Liver (tissue), 9 donors: Measurements from ENCODE around the gene DKKL1. TPM values are rescaled to one million over a fixed set of nuclear protein-coding genes. Genes with fewer than 3 reads are reported as not detected.
A peak's percentile ranks its signal among the peaks of the same experiment; 100 is the strongest.

Source experiments
- DNase-seq: peaks from one replicate; pipeline ENCODE4 v3.0.0-alpha.2; 2017; ENCODE audit warnings: low spot score
- H3K27ac ChIP-seq, 2 donors: one replicate each; pipeline ENCODE4 v1.7.0; 2013; ENCODE audit warnings: inconsistent platforms in 2 of 2, low read length in 2 of 2, control low read depth in 1 of 2, low read depth in 1 of 2, mild to moderate bottlenecking in 1 of 2
- H3K27me3 ChIP-seq, 4 donors: one replicate each; pipeline versions ENCODE4 v1.6.1 to v1.7.0; 2013; ENCODE audit warnings: low read length in 3 of 4, inconsistent platforms in 1 of 4, mild to moderate bottlenecking in 1 of 4, moderate library complexity in 1 of 4; ENCODE audit not compliant: control insufficient read depth in 4 of 4, insufficient read depth in 4 of 4
- H3K36me3 ChIP-seq, 4 donors: one replicate each; pipeline versions ENCODE4 v1.6.1 to v1.7.0; 2013; ENCODE audit warnings: low read length in 3 of 4, mild to moderate bottlenecking in 3 of 4, low read depth in 1 of 4, moderate library complexity in 1 of 4; ENCODE audit not compliant: control insufficient read depth in 4 of 4, insufficient read depth in 3 of 4
- H3K4me1 ChIP-seq, 4 donors: one replicate each; pipeline versions ENCODE4 v1.6.1 to v1.7.0; 2013; ENCODE audit warnings: low read length in 3 of 4, mild to moderate bottlenecking in 3 of 4, moderate library complexity in 1 of 4; ENCODE audit not compliant: control insufficient read depth in 4 of 4, insufficient read depth in 4 of 4
- H3K4me3 ChIP-seq, 3 donors: one replicate each; pipeline versions ENCODE4 v1.6.1 to v1.7.0; 2013; ENCODE audit warnings: low read length in 3 of 3, control low read depth in 1 of 3, low read depth in 1 of 3, mild to moderate bottlenecking in 1 of 3
- H3K9ac ChIP-seq, 2 donors: one replicate each; pipeline ENCODE4 v1.7.0; 2013; ENCODE audit warnings: low read length in 2 of 2, mild to moderate bottlenecking in 2 of 2, moderate library complexity in 2 of 2, control low read depth in 1 of 2, low read depth in 1 of 2
- H3K9me3 ChIP-seq, 4 donors: one replicate each; pipeline versions ENCODE4 v1.6.1 to v1.7.0; 2013; ENCODE audit warnings: low read length in 3 of 4; ENCODE audit not compliant: control insufficient read depth in 4 of 4
- CTCF ChIP-seq: fragments of 150-350 bp; IDR thresholded peaks from 2 replicates; pipeline ENCODE4 v1.5.1; 2017; ENCODE audit warnings: improper control_type of control experiment, low read depth, low read length; ENCODE audit not compliant: missing input control
- EGR1 ChIP-seq, 2 donors: IDR thresholded peaks; 2 replicates each; pipeline ENCODE4 v1.6.1; 2016 to 2018; ENCODE audit warnings: antibody characterized with exemption in 2 of 2, low read depth in 2 of 2
- FOXA1 ChIP-seq: IDR thresholded peaks from 2 replicates; pipeline ENCODE4 v1.6.1; 2016; ENCODE audit warnings: antibody characterized with exemption
- FOXA2 ChIP-seq: IDR thresholded peaks from 2 replicates; pipeline ENCODE4 v1.6.1; 2016; ENCODE audit warnings: antibody characterized with exemption
- GABPA ChIP-seq, 2 donors: IDR thresholded peaks in 1 of 2; conservative IDR thresholded peaks in 1 of 2; 2 replicates each; pipeline ENCODE4 v1.6.1; 2016; ENCODE audit warnings: antibody characterized with exemption in 2 of 2, mild to moderate bottlenecking in 1 of 2, moderate library complexity in 1 of 2
- HNF4A ChIP-seq, 2 donors: conservative IDR thresholded peaks; 2 replicates each; pipeline ENCODE4 v1.6.1; 2016; ENCODE audit warnings: antibody characterized with exemption in 2 of 2, mild to moderate bottlenecking in 2 of 2
- HNF4G ChIP-seq: IDR thresholded peaks from 2 replicates; pipeline ENCODE4 v1.6.1; 2016; ENCODE audit warnings: antibody characterized with exemption
- JUND ChIP-seq, 2 donors: IDR thresholded peaks; 2 replicates each; pipeline ENCODE4 v1.6.1; 2016; ENCODE audit warnings: antibody characterized with exemption in 2 of 2
- MAX ChIP-seq: IDR thresholded peaks from 2 replicates; pipeline ENCODE4 v1.6.1; 2016; ENCODE audit warnings: antibody characterized with exemption
- RAD21 ChIP-seq, 2 donors: IDR thresholded peaks; 2 replicates each; pipeline ENCODE4 v1.6.1; 2016; ENCODE audit warnings: antibody characterized with exemption in 2 of 2, mild to moderate bottlenecking in 2 of 2
- RXRA ChIP-seq, 2 donors: IDR thresholded peaks; 2 replicates each; pipeline ENCODE4 v1.6.1; 2017 to 2018; ENCODE audit warnings: antibody characterized with exemption in 2 of 2, mild to moderate bottlenecking in 1 of 2
- SP1 ChIP-seq: IDR thresholded peaks from 2 replicates; pipeline ENCODE4 v1.6.1; 2018; ENCODE audit warnings: antibody characterized with exemption, mild to moderate bottlenecking
- YY1 ChIP-seq: IDR thresholded peaks from 2 replicates; pipeline ENCODE4 v1.6.1; 2016; ENCODE audit warnings: antibody characterized with exemption, mild to moderate bottlenecking
- ZBTB33 ChIP-seq: IDR thresholded peaks from 2 replicates; pipeline ENCODE4 v1.6.1; 2016; ENCODE audit warnings: antibody characterized with exemption
- WGBS: extraction: QIAGEN DNeasy Blood & Tissue Kit; methylation state at CpG from one replicate; pipeline ENCODE4 v1.1.7; 2013; 5-methylcytosine and 5-hydroxymethylcytosine counted together
- polyA plus RNA-seq, 2 donors: library from polyadenylated mRNA; stranded (reverse) in 1 of 2; unstranded in 1 of 2; fragments of 200-250 nt in 1 of 2; fragments of >200 nt in 1 of 2; fragmentation: Nextera tagmentation in 1 of 2; extraction: Ambion mirVana in 1 of 2; gene quantifications; one replicate each; pipeline versions ENCODE4 v1.2.1 to v1.2.3, GENCODE V29; 2013 to 2015
- total RNA-seq, 2 donors: library from RNA; depleted of rRNA; stranded (reverse); fragments of >200 nt; gene quantifications; one replicate each; pipeline ENCODE4 v1.2.3, GENCODE V29; 2014
- TF ChIP-seq, protein P1 (sequence below): IDR thresholded peaks from 2 replicates; pipeline ENCODE4 v1.6.1; 2016; ENCODE audit warnings: antibody characterized with exemption, mild to moderate bottlenecking
- TF ChIP-seq, protein P2 (sequence below): IDR thresholded peaks from 2 replicates; pipeline ENCODE4 v1.6.1; 2016; ENCODE audit warnings: antibody characterized with exemption
- donor health status: healthy.
- donor health status: healthy.
- donor health status: healthy.
- donor health status: healthy.
- donor health status: healthy.

The DKKL1 gene
- total and polyA plus RNA-seq, 4 donors: 0.14 to 0.16 TPM; not detected in 2

DNA sequence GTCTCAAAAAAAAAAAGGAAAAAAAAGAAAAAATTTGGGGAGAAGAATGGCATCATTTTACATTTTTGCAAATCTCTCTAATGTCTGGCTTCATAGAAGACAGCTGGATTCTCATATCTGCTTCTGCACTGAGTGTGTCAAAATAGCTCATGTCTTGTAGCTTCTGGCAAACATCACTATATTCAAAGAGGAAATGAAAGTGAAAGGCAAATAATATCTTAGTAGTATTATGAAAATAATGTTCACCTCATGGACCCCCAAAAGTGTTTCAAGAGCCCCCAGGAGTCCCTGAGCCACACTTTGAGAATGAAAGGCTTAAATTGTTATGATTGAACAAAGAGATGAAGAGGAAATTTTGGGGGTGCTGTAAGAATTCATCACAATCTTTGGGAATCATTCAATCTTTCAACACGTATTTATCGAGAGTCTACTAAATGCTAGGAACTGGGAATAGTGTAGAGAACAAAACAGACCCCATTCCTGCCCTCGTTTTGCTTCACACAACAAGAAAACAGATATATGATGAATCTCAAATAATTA, 37.4 kb upstream of the DKKL1 start:
- 90% methylated on average over 3 of the region's 3 CpGs for WGBS
- Histone ChIP-seq H3K27ac (no peak overlapping the region), H3K36me3 (no peaks in the 10 kb centered on the region), H3K4me3 (no peak overlapping the region), H3K9me3 (no peaks in the 10 kb centered on the region), H3K9ac (no peak overlapping the region), H3K4me1 (no peaks in the 10 kb centered on the region), H3K27me3 (no peaks in the 10 kb centered on the region)
- TF ChIP-seq CTCF (no peak), EGR1 (IDR thresholded peaks at IDR 0.05; ENCODE audit: low read depth in 2 of 2) (no peak), GABPA (IDR thresholded peaks at IDR 0.05 in 1 of 2, conservative IDR thresholded peaks at IDR 0.05 in 1 of 2) (no peak), FOXA2 (no peak), HNF4G (no peak), HNF4A (conservative IDR thresholded peaks at IDR 0.05) (no peak)
- TF ChIP-seq, protein P1, sequence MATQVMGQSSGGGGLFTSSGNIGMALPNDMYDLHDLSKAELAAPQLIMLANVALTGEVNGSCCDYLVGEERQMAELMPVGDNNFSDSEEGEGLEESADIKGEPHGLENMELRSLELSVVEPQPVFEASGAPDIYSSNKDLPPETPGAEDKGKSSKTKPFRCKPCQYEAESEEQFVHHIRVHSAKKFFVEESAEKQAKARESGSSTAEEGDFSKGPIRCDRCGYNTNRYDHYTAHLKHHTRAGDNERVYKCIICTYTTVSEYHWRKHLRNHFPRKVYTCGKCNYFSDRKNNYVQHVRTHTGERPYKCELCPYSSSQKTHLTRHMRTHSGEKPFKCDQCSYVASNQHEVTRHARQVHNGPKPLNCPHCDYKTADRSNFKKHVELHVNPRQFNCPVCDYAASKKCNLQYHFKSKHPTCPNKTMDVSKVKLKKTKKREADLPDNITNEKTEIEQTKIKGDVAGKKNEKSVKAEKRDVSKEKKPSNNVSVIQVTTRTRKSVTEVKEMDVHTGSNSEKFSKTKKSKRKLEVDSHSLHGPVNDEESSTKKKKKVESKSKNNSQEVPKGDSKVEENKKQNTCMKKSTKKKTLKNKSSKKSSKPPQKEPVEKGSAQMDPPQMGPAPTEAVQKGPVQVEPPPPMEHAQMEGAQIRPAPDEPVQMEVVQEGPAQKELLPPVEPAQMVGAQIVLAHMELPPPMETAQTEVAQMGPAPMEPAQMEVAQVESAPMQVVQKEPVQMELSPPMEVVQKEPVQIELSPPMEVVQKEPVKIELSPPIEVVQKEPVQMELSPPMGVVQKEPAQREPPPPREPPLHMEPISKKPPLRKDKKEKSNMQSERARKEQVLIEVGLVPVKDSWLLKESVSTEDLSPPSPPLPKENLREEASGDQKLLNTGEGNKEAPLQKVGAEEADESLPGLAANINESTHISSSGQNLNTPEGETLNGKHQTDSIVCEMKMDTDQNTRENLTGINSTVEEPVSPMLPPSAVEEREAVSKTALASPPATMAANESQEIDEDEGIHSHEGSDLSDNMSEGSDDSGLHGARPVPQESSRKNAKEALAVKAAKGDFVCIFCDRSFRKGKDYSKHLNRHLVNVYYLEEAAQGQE: no peak
- TF ChIP-seq, protein P2, sequence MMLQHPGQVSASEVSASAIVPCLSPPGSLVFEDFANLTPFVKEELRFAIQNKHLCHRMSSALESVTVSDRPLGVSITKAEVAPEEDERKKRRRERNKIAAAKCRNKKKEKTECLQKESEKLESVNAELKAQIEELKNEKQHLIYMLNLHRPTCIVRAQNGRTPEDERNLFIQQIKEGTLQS: no peak
- no peak for DNase-seq

DNA sequence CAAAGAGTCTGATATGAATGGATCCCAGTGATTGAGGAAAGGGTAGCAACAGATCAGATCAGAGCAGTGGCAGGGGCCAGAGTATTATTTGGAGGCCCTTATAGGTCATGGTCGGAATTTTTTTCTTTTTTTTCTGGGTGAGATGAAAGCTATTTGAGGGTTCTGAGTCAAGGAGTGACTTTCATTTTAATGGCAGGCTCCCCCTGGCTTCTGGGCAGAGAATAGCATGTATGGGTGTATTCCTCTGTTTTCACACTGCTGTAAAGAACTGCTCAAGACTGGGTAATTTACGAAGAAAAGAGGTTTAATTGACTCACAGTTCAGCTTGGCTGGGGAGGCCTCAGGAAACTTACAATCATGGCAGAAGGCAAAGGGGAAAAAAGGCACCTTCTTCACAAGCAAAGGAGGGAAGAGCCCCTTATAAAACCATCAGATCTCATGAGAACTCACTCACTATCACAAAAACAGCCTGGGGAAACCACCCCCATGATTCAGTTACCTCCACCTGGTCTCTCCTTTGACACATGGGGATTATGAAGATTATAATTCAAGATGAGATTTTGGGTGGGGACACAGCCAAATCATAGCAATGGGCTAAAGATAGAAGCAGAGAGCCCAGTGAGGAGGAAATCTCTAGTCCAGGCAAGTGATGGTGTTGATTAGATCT, 35.7 kb upstream of the DKKL1 start:
- Histone ChIP-seq H3K27ac (no peak overlapping the region), H3K36me3 (no peaks in the 10 kb centered on the region), H3K9ac (no peak overlapping the region), H3K4me3 (no peak overlapping the region), H3K9me3 (no peaks in the 10 kb centered on the region), H3K4me1 (peaks cover 0 to 7% (median 2%) of the 10 kb centered on the region in 4 donors), H3K27me3 (no peaks in the 10 kb centered on the region)
- no peak for DNase-seq
- 50% methylated on average over 2 of the region's 2 CpGs for WGBS
- no peak for TF ChIP-seq HNF4G
- TF ChIP-seq RAD21 (IDR thresholded peaks at IDR 0.05): peak; percentile 51 to 68
- no peak for TF ChIP-seq FOXA1
- no peak for TF ChIP-seq SP1
- TF ChIP-seq JUND (IDR thresholded peaks at IDR 0.05): no peak
- TF ChIP-seq, protein P1: no peak
- TF ChIP-seq, protein P2: no peak
- no peak for TF ChIP-seq YY1
- TF ChIP-seq MAX: no peak
- peak; percentile 60 for TF ChIP-seq CTCF
- no peak for TF ChIP-seq GABPA (IDR thresholded peaks at IDR 0.05 in 1 of 2, conservative IDR thresholded peaks at IDR 0.05 in 1 of 2)
- TF ChIP-seq RXRA (IDR thresholded peaks at IDR 0.05): no peak
- TF ChIP-seq ZBTB33: no peak
